Measurements from ENCODE around the gene PPFIA1.
A peak's percentile ranks its signal among the peaks of the same experiment; 100 is the strongest.

PPFIA1 gene

DNA sequence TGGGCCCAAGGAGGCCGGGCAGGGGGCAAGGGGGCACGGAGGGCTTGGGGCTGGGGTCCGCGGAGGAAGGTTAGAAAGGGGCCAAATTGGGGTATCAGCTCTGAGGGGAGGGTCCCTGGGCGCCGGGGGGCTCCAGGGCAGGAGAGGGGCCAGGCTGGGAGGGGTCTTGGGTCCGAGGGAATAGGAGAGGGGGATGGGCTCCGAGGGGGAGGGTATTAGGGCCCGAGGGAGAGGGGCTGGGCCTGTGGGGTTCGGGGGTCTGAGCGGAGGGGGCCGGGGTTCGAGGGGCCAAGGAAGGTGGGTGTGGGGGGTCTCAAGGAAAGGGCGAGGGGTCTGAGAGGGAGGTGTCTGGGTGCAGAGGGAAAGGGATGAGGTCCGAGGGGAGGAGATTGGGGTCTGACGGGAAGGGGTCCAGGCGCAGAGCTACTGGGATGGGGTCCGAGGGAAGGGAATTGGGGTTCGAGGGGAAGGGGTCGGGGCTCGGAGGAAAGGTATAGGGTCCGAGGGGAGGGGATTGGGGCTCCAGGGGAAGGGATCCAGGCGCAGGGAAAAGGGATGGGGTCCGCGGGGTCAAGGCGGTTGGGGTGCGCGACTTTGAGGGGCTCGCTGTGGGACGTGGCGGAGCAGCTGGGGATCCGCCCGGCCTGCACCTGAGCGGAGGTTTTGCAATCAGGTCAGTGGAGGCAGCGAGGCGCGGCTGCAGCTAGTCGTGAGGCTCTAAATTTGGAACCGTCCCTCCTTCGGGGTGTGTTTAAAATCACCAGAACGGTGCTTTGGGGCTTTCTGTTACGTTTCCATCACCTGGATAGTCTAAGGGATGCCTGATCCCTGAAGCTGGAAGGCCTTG lies 128.6 kb downstream of the PPFIA1 start:
- H3K9ac ChIP-seq = peak overlapping the region; percentile 37
- peaks cover 8% of the 10 kb centered on the region for H3K79me2 ChIP-seq
- no peaks in the 10 kb centered on the region for H3K9me3 ChIP-seq (ENCODE audit: control insufficient read depth, low read length)
- peak overlapping the region; percentile 66 for H3K4me2 ChIP-seq (ENCODE audit: low read length)
- peak overlapping the region; percentile 89 for H2AFZ ChIP-seq
- peaks cover 4% of the 10 kb centered on the region for H3K4me1 ChIP-seq
- TF ChIP-seq, protein P1, sequence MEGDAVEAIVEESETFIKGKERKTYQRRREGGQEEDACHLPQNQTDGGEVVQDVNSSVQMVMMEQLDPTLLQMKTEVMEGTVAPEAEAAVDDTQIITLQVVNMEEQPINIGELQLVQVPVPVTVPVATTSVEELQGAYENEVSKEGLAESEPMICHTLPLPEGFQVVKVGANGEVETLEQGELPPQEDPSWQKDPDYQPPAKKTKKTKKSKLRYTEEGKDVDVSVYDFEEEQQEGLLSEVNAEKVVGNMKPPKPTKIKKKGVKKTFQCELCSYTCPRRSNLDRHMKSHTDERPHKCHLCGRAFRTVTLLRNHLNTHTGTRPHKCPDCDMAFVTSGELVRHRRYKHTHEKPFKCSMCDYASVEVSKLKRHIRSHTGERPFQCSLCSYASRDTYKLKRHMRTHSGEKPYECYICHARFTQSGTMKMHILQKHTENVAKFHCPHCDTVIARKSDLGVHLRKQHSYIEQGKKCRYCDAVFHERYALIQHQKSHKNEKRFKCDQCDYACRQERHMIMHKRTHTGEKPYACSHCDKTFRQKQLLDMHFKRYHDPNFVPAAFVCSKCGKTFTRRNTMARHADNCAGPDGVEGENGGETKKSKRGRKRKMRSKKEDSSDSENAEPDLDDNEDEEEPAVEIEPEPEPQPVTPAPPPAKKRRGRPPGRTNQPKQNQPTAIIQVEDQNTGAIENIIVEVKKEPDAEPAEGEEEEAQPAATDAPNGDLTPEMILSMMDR (IDR thresholded peaks at IDR 0.05) = no peak
- peak overlapping the region; percentile 11 for H3K27ac ChIP-seq
- H3K4me3 ChIP-seq (ENCODE audit: low read depth, low read length) = peak overlapping the region; percentile 71
- no peaks in the 10 kb centered on the region for H3K36me3 ChIP-seq (ENCODE audit: control insufficient read depth, insufficient read depth, low read length)
- H3K27me3 ChIP-seq (ENCODE audit: control insufficient read depth, insufficient read depth, low read length) = no peaks in the 10 kb centered on the region

DNA sequence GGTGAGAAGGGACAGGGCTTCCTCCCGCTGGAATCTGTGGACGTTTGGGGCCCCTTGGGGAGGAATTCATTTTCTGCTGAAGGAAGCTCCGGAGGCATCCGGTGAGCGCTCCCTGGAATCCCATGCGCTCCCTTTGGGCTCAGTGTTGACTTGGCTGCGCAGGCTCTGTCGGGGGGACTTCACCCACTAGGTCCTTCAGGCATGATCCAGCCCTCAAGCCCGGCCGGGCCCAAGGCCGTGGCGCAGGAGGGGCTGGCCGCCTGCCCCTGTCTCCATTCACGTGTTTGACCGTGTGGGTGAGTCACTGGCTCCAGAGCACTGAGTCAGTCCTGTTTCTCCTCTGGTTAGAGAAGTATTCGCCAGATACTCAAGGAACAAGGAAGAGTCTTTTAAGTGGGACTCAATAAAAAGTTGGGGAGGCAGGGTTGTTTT lies 129.2 kb downstream of the PPFIA1 start:
- TF ChIP-seq, protein P1 (IDR thresholded peaks at IDR 0.05) = no peak
- Histone ChIP-seq H3K36me3 (ENCODE audit: control insufficient read depth, insufficient read depth, low read length) (no peaks in the 10 kb centered on the region), H3K9me3 (ENCODE audit: control insufficient read depth, low read length) (no peaks in the 10 kb centered on the region), H3K27me3 (ENCODE audit: control insufficient read depth, insufficient read depth, low read length) (no peaks in the 10 kb centered on the region), H3K9ac (no peak overlapping the region), H3K4me3 (ENCODE audit: low read depth, low read length) (peak overlapping the region; percentile 71), H3K79me2 (peaks cover 8% of the 10 kb centered on the region), H3K27ac (no peak overlapping the region), H3K4me2 (ENCODE audit: low read length) (peak overlapping the region; percentile 66), H3K4me1 (peaks cover 4% of the 10 kb centered on the region), H2AFZ (no peak overlapping the region)

GRCh38 chr11:70400643-70401042 lies 130.2 kb downstream of the PPFIA1 start:
- H3K27ac ChIP-seq = no peak overlapping the region
- no peak overlapping the region for H3K4me3 ChIP-seq (ENCODE audit: low read depth, low read length)
- no peak overlapping the region for H3K9ac ChIP-seq
- TF ChIP-seq, protein P1 (IDR thresholded peaks at IDR 0.05) = no peak
- no peaks in the 10 kb centered on the region for H3K36me3 ChIP-seq (ENCODE audit: control insufficient read depth, insufficient read depth, low read length)
- no peaks in the 10 kb centered on the region for H3K27me3 ChIP-seq (ENCODE audit: control insufficient read depth, insufficient read depth, low read length)
- H3K4me1 ChIP-seq = peaks cover 4% of the 10 kb centered on the region
- no peak overlapping the region for H3K4me2 ChIP-seq (ENCODE audit: low read length)
- H3K9me3 ChIP-seq (ENCODE audit: control insufficient read depth, low read length) = no peaks in the 10 kb centered on the region
- H2AFZ ChIP-seq = no peak overlapping the region
- H3K79me2 ChIP-seq = peaks cover 8% of the 10 kb centered on the region

- TF ChIP-seq, protein P1 (IDR thresholded peaks at IDR 0.05) = no peak
- no peaks in the 10 kb centered on the region for H3K9me3 ChIP-seq (ENCODE audit: control insufficient read depth, low read length)
- H3K4me1 ChIP-seq = peaks cover 4% of the 10 kb centered on the region
- H3K9ac ChIP-seq = no peak overlapping the region
- H3K36me3 ChIP-seq (ENCODE audit: control insufficient read depth, insufficient read depth, low read length) = no peaks in the 10 kb centered on the region
- H3K27ac ChIP-seq = no peak overlapping the region
- H3K79me2 ChIP-seq = peaks cover 8% of the 10 kb centered on the region
- no peak overlapping the region for H2AFZ ChIP-seq
- no peak overlapping the region for H3K4me2 ChIP-seq (ENCODE audit: low read length)
- H3K4me3 ChIP-seq (ENCODE audit: low read depth, low read length) = no peak overlapping the region
- H3K27me3 ChIP-seq (ENCODE audit: control insufficient read depth, insufficient read depth, low read length) = no peaks in the 10 kb centered on the region
These were observed 131.5 kb downstream of the PPFIA1 start for GRCh38 chr11:70402016-70402415.

DNA sequence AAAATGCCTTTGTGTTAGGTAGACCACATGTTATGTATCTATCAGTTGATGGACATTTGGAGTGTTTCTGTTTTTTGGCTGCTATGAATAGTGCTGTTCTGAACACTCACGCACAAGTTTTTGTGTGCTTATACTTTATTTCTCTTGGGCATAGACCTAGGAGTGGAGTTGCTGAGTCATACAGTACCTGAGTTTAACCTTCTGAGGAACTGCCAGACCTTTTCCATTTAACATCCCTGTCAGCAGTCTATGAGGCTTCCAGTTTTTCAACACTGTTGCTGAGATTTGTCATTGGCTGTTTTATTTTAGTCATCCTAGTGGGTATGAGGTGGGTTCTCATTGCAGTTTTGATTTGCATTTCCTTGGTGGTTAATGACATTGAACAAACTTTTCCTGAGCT lies 132.2 kb downstream of the PPFIA1 start:
- Histone ChIP-seq H3K4me2 (ENCODE audit: low read length) (no peak overlapping the region), H3K9me3 (ENCODE audit: control insufficient read depth, low read length) (no peaks in the 10 kb centered on the region), H3K27ac (no peak overlapping the region), H3K4me1 (peaks cover 1% of the 10 kb centered on the region), H3K9ac (no peak overlapping the region), H3K4me3 (ENCODE audit: low read depth, low read length) (no peak overlapping the region), H3K79me2 (peaks cover 8% of the 10 kb centered on the region), H3K36me3 (ENCODE audit: control insufficient read depth, insufficient read depth, low read length) (no peaks in the 10 kb centered on the region), H3K27me3 (ENCODE audit: control insufficient read depth, insufficient read depth, low read length) (no peaks in the 10 kb centered on the region), H2AFZ (no peak overlapping the region)
- TF ChIP-seq, protein P1 (IDR thresholded peaks at IDR 0.05) = no peak
